ENCODE data around the gene SMARCC1.
"Not testable (repeated sequence)": the region's sequence is repeated elsewhere in the genome, so short reads cannot be mapped to it uniquely, and the experiment has no call there.

Gene SMARCC1
- long read RNA-seq, partial matches to known transcripts = 86 of 112 reads
- long read RNA-seq, other reads (novel, unspliced or antisense) = 26 of 112 reads

- H3K27ac ChIP-seq (replicated peaks) = peak within 1 kb of the TSS; percentile 92
- no peaks in the 10 kb centered on the region for H3K27me3 ChIP-seq (ENCODE audit: insufficient read depth, poor library complexity, severe bottlenecking)
- TF ChIP-seq SPI1 (IDR thresholded peaks at IDR 0.05; ENCODE audit: borderline replicate concordance, low read depth) (no peak), POLR2AphosphoS5 (IDR thresholded peaks at IDR 0.05; ENCODE audit: low read depth) (peak; percentile 79)
- DNase-seq (ENCODE audit: low read depth in 1 of 2, low spot score in 1 of 2) = peak; percentile 96 to 98
- peak within 1 kb of the TSS; percentile 76 for H3K4me3 ChIP-seq (replicated peaks; ENCODE audit: insufficient read depth, low read length)
These were observed at the start of gene SMARCC1 for GRCh38 chr3:47781685-47782445. SMARCC1 (minus strand) TSS chr3:47781893; CDS start chr3:47781797, 96 bp downstream.

- not testable (repeated sequence) for H3K4me3 ChIP-seq (replicated peaks; ENCODE audit: insufficient read depth, low read length); H3K27me3 ChIP-seq (ENCODE audit: insufficient read depth, poor library complexity, severe bottlenecking); H3K27ac ChIP-seq (replicated peaks)
- peak; percentile 61; the same call in 1 of the 2 replicates for TF ChIP-seq SPI1 (IDR thresholded peaks at IDR 0.05; ENCODE audit: borderline replicate concordance, low read depth)
- DNase-seq (ENCODE audit: low read depth in 1 of 2, low spot score in 1 of 2) = peak in 1 of 2 experiments; percentile 59
These were observed 47.8 kb upstream of the SMARCC1 start for GRCh38 chr3:47829482-47829881.

GRCh38 chr3:47825590-47825989 lies 43.9 kb upstream of the SMARCC1 start:
- TF ChIP-seq SPI1 (IDR thresholded peaks at IDR 0.05; ENCODE audit: borderline replicate concordance, low read depth) (no peak), CTCF (IDR thresholded peaks at IDR 0.05; ENCODE audit: insufficient read depth, low read length) (no peak), GABPA (IDR thresholded peaks at IDR 0.05; ENCODE audit: low read depth) (no peak)
- no peak for DNase-seq (ENCODE audit: low read depth in 1 of 2, low spot score in 1 of 2)
- no peaks in the 10 kb centered on the region for H3K27me3 ChIP-seq (ENCODE audit: insufficient read depth, poor library complexity, severe bottlenecking)
- H3K27ac ChIP-seq (replicated peaks) = peak overlapping the region; percentile 90
- peak overlapping the region; percentile 94 for H3K4me3 ChIP-seq (replicated peaks; ENCODE audit: insufficient read depth, low read length)

GRCh38 chr3:47824541-47825473 lies 43.1 kb upstream of the SMARCC1 start:
- H3K4me3 ChIP-seq (replicated peaks; ENCODE audit: insufficient read depth, low read length) = peak overlapping the region; percentile 94
- TF ChIP-seq GABPA (IDR thresholded peaks at IDR 0.05; ENCODE audit: low read depth) (no peak), REST (IDR thresholded peaks at IDR 0.05; ENCODE audit: insufficient replicate concordance, low read depth) (peak; percentile 76), POLR2AphosphoS5 (IDR thresholded peaks at IDR 0.05; ENCODE audit: low read depth) (peak; percentile 81), CTCF (IDR thresholded peaks at IDR 0.05; ENCODE audit: insufficient read depth, low read length) (peak; percentile 73), SPI1 (IDR thresholded peaks at IDR 0.05; ENCODE audit: borderline replicate concordance, low read depth) (no peak)
- H3K27me3 ChIP-seq (ENCODE audit: insufficient read depth, poor library complexity, severe bottlenecking) = no peaks in the 10 kb centered on the region
- peak; percentile 66 to 70 for DNase-seq (ENCODE audit: low read depth in 1 of 2, low spot score in 1 of 2)
- H3K27ac ChIP-seq (replicated peaks) = peak overlapping the region; percentile 90

- Histone ChIP-seq H3K27ac (replicated peaks) (no peak overlapping the region), H3K27me3 (ENCODE audit: insufficient read depth, poor library complexity, severe bottlenecking) (no peaks in the 10 kb centered on the region), H3K4me3 (replicated peaks; ENCODE audit: insufficient read depth, low read length) (no peak overlapping the region)
- DNase-seq (ENCODE audit: low read depth in 1 of 2, low spot score in 1 of 2) = no peak
- TF ChIP-seq CTCF (IDR thresholded peaks at IDR 0.05; ENCODE audit: insufficient read depth, low read length) = no peak
These were observed 35.9 kb upstream of the SMARCC1 start for GRCh38 chr3:47817609-47818008.

Measured in HL-60 (cell line).